Measurements from ENCODE around the gene LRCH1. TPM values are rescaled to one million over a fixed set of nuclear protein-coding genes. Genes with fewer than 3 reads are reported as not detected.
A peak's percentile ranks its signal among the peaks of the same experiment; 100 is the strongest.

The LRCH1 gene
- total RNA-seq, 1 donor from 2014 or later = 3.4 TPM

- TF ChIP-seq CTCF (IDR thresholded peaks at IDR 0.05; ENCODE audit: insufficient read depth, low read length, severe bottlenecking) = no peak
These were observed 533 bp downstream of the LRCH1 start for GRCh38 chr13:46553521-46553885.

GRCh38 chr13:46553886-46554858 lies 1.2 kb downstream of the LRCH1 start:
- Histone ChIP-seq H3K36me3 (ENCODE audit: control insufficient read depth, insufficient read depth, low read length) (no peaks in the 10 kb centered on the region), H3K4me3 (ENCODE audit: low read depth, low read length) (peak overlapping the region; percentile 94), H3K27me3 (ENCODE audit: control insufficient read depth, insufficient read depth, low read length) (no peaks in the 10 kb centered on the region)
- peak; percentile 93 for DNase-seq (ENCODE audit: low read depth)
- peak; percentile 18 for TF ChIP-seq CTCF (IDR thresholded peaks at IDR 0.05; ENCODE audit: insufficient read depth, low read length, severe bottlenecking)
- no peak for FAIRE-seq

More at GRCh38 chr13:46553521-46553885, 533 bp downstream of the LRCH1 start:
- Histone ChIP-seq H3K27me3 (ENCODE audit: control insufficient read depth, insufficient read depth, low read length) (no peaks in the 10 kb centered on the region), H3K4me3 (ENCODE audit: low read depth, low read length) (peak overlapping the region; percentile 94), H3K36me3 (ENCODE audit: control insufficient read depth, insufficient read depth, low read length) (no peaks in the 10 kb centered on the region)
- DNase-seq (ENCODE audit: low read depth) = no peak
- no peak for FAIRE-seq

GRCh38 chr13:46554951-46555350 lies 2.0 kb downstream of the LRCH1 start:
- TF ChIP-seq CTCF (IDR thresholded peaks at IDR 0.05; ENCODE audit: insufficient read depth, low read length, severe bottlenecking) = no peak
- FAIRE-seq = no peak

GRCh38 chr13:46555722-46556417 lies 2.9 kb downstream of the LRCH1 start:
- FAIRE-seq = no peak
- no peak for TF ChIP-seq CTCF (IDR thresholded peaks at IDR 0.05; ENCODE audit: insufficient read depth, low read length, severe bottlenecking)
- H3K27me3 ChIP-seq (ENCODE audit: control insufficient read depth, insufficient read depth, low read length) = no peaks in the 10 kb centered on the region

More at GRCh38 chr13:46554951-46555350, 2.0 kb downstream of the LRCH1 start:
- H3K36me3 ChIP-seq (ENCODE audit: control insufficient read depth, insufficient read depth, low read length) = no peaks in the 10 kb centered on the region
- peak overlapping the region; percentile 94 for H3K4me3 ChIP-seq (ENCODE audit: low read depth, low read length)
- no peaks in the 10 kb centered on the region for H3K27me3 ChIP-seq (ENCODE audit: control insufficient read depth, insufficient read depth, low read length)
- DNase-seq (ENCODE audit: low read depth) = no peak

GRCh38 chr13:46556418-46556779 lies 3.4 kb downstream of the LRCH1 start:
- no peak for FAIRE-seq
- no peak overlapping the region for H3K4me3 ChIP-seq (ENCODE audit: low read depth, low read length)

More at GRCh38 chr13:46555722-46556417, 2.9 kb downstream of the LRCH1 start:
- DNase-seq (ENCODE audit: low read depth) = no peak
- Histone ChIP-seq H3K36me3 (ENCODE audit: control insufficient read depth, insufficient read depth, low read length) (no peaks in the 10 kb centered on the region), H3K4me3 (ENCODE audit: low read depth, low read length) (no peak overlapping the region)

More at GRCh38 chr13:46556418-46556779, 3.4 kb downstream of the LRCH1 start:
- Histone ChIP-seq H3K36me3 (ENCODE audit: control insufficient read depth, insufficient read depth, low read length) (no peaks in the 10 kb centered on the region), H3K27me3 (ENCODE audit: control insufficient read depth, insufficient read depth, low read length) (no peaks in the 10 kb centered on the region)
- no peak for DNase-seq (ENCODE audit: low read depth)
- TF ChIP-seq CTCF (IDR thresholded peaks at IDR 0.05; ENCODE audit: insufficient read depth, low read length, severe bottlenecking) = no peak

Data from bronchial epithelial cell (primary cell).